A673 (cell line): ENCODE data around the gene ADM5.

Experiments used
- EZH2 ChIP-seq: fragments of 200-600 bp; sonication (generic); IDR thresholded peaks from 2 replicates; pipeline ENCODE4 v1.6.1; 2017; ENCODE audit warnings: borderline replicate concordance, low read depth, mild to moderate bottlenecking, mixed read lengths, antibody characterized with exemption, low read length; ENCODE audit not compliant: poor library complexity, severe bottlenecking
- TF ChIP-seq, protein P1 (sequence below): fragments of 300-800, 200-600 bp; sonication (generic); conservative IDR thresholded peaks from 2 replicates; pipeline ENCODE4 v1.5.1; 2017; ENCODE audit warnings: low read depth, mild to moderate bottlenecking, antibody characterized with exemption, low read length, moderate library complexity, mixed read lengths

- TF ChIP-seq, protein P1, sequence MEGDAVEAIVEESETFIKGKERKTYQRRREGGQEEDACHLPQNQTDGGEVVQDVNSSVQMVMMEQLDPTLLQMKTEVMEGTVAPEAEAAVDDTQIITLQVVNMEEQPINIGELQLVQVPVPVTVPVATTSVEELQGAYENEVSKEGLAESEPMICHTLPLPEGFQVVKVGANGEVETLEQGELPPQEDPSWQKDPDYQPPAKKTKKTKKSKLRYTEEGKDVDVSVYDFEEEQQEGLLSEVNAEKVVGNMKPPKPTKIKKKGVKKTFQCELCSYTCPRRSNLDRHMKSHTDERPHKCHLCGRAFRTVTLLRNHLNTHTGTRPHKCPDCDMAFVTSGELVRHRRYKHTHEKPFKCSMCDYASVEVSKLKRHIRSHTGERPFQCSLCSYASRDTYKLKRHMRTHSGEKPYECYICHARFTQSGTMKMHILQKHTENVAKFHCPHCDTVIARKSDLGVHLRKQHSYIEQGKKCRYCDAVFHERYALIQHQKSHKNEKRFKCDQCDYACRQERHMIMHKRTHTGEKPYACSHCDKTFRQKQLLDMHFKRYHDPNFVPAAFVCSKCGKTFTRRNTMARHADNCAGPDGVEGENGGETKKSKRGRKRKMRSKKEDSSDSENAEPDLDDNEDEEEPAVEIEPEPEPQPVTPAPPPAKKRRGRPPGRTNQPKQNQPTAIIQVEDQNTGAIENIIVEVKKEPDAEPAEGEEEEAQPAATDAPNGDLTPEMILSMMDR: no peak
- TF ChIP-seq EZH2: no peak
Observed at GRCh38 chr19:49716154-49716553, 26.8 kb downstream of the ADM5 start.
